H9 (cell line): ENCODE results near the gene SNRNP200. TPM values are rescaled to one million over a fixed set of nuclear protein-coding genes. Genes with fewer than 3 reads are reported as not detected.
A peak's percentile ranks its signal among the peaks of the same experiment; 100 is the strongest.

Experiments
- DNase-seq: peaks from one replicate; pipeline ENCODE4 v3.0.0-alpha.2; 2017
- H2AFZ ChIP-seq: one replicate; pipeline ENCODE4 v1.6.1; 2013; ENCODE audit warnings: mild to moderate bottlenecking, low read length, control low read depth, moderate library complexity
- H2AK5ac ChIP-seq: 2 replicates; pipeline ENCODE4 v1.6.1; 2013; ENCODE audit warnings: low read length, control low read depth, mixed read lengths; ENCODE audit not compliant: insufficient read length
- H2BK120ac ChIP-seq: one replicate; pipeline ENCODE4 v1.6.1; 2013; ENCODE audit warnings: low read depth, mild to moderate bottlenecking, low read length, control low read depth, inconsistent platforms; ENCODE audit not compliant: poor library complexity, severe bottlenecking
- H2BK12ac ChIP-seq: 2 replicates; pipeline ENCODE4 v1.6.1; 2013; ENCODE audit warnings: low read length, control low read depth, mixed read lengths, low read depth; ENCODE audit not compliant: insufficient read length
- H2BK15ac ChIP-seq: 2 replicates; pipeline ENCODE4 v1.6.1; 2013; ENCODE audit warnings: low read depth, low read length, control low read depth
- H2BK20ac ChIP-seq: one replicate; pipeline ENCODE4 v1.6.1; 2013; ENCODE audit warnings: low read depth, mild to moderate bottlenecking, low read length, control low read depth, inconsistent platforms; ENCODE audit not compliant: poor library complexity, severe bottlenecking
- H2BK5ac ChIP-seq: 2 replicates; pipeline ENCODE4 v1.6.1; 2013; ENCODE audit warnings: low read length, control low read depth, mixed read lengths; ENCODE audit not compliant: insufficient read length
- H3K14ac ChIP-seq: 2 replicates; pipeline ENCODE4 v1.6.1; 2013; ENCODE audit warnings: low read length, control low read depth; ENCODE audit not compliant: insufficient read depth
- H3K18ac ChIP-seq: 2 replicates; pipeline ENCODE4 v1.6.1; 2013; ENCODE audit warnings: low read depth, mild to moderate bottlenecking, mixed read lengths, low read length, control low read depth; ENCODE audit not compliant: insufficient read length
- H3K23ac ChIP-seq: 2 replicates; pipeline ENCODE4 v1.6.1; 2013; ENCODE audit warnings: low read length, control low read depth, mixed read lengths, low read depth; ENCODE audit not compliant: insufficient read length
- H3K23me2 ChIP-seq: 2 replicates; pipeline ENCODE4 v1.6.1; 2013; ENCODE audit warnings: low read depth, mild to moderate bottlenecking, mixed read lengths, low read length, control low read depth; ENCODE audit not compliant: insufficient read length, poor library complexity, severe bottlenecking
- H3K27ac ChIP-seq: 2 replicates; pipeline ENCODE4 v1.5.1; 2013; ENCODE audit warnings: low read length, control low read depth, mixed read lengths, low read depth; ENCODE audit not compliant: insufficient read length
- H3K27me3 ChIP-seq: 2 replicates; pipeline ENCODE4 v1.6.1; 2013; ENCODE audit warnings: low read length, control low read depth, inconsistent platforms; ENCODE audit not compliant: insufficient read depth
- H3K4ac ChIP-seq: 2 replicates; pipeline ENCODE4 v1.6.1; 2013; ENCODE audit warnings: low read depth, mild to moderate bottlenecking, control low read depth, inconsistent platforms, low read length, moderate library complexity
- H3K4me1 ChIP-seq: 2 replicates; pipeline ENCODE4 v1.6.1; 2013; ENCODE audit warnings: low read length, control low read depth, inconsistent platforms; ENCODE audit not compliant: insufficient read depth
- H3K4me2 ChIP-seq: 2 replicates; pipeline ENCODE4 v1.6.1; 2013; ENCODE audit warnings: low read length, control low read depth, mixed read lengths; ENCODE audit not compliant: insufficient read length, insufficient read depth
- H3K56ac ChIP-seq: 2 replicates; pipeline ENCODE4 v1.6.1; 2013; ENCODE audit warnings: low read depth, mild to moderate bottlenecking, mixed read lengths, low read length, control low read depth; ENCODE audit not compliant: insufficient read length
- H3K79me1 ChIP-seq: 2 replicates; pipeline ENCODE4 v1.6.1; 2013; ENCODE audit warnings: low read depth, mild to moderate bottlenecking, moderate library complexity, low read length, control low read depth, inconsistent platforms; ENCODE audit not compliant: insufficient read depth, poor library complexity, severe bottlenecking
- H3K79me2 ChIP-seq: 2 replicates; pipeline ENCODE4 v1.6.1; 2013; ENCODE audit warnings: low read length, control low read depth, inconsistent platforms; ENCODE audit not compliant: insufficient read depth
- H3K9ac ChIP-seq: 2 replicates; pipeline ENCODE4 v1.6.1; 2013; ENCODE audit warnings: low read length, control low read depth, mixed read lengths; ENCODE audit not compliant: insufficient read length; ENCODE audit errors: extremely low read depth
- H3K9me3 ChIP-seq: one replicate; pipeline ENCODE4 v1.6.1; 2013; ENCODE audit warnings: low read depth, low read length, inconsistent platforms; ENCODE audit not compliant: control insufficient read depth
- H3T11ph ChIP-seq: one replicate; pipeline ENCODE4 v1.6.1; 2013; ENCODE audit warnings: mild to moderate bottlenecking, low read length, control low read depth, inconsistent platforms
- H4K20me1 ChIP-seq: one replicate; pipeline ENCODE4 v1.6.1; 2013; ENCODE audit not compliant: control insufficient read depth, insufficient read length, insufficient read depth
- H4K5ac ChIP-seq: 2 replicates; pipeline ENCODE4 v1.6.1; 2013; ENCODE audit warnings: low read depth, mild to moderate bottlenecking, mixed read lengths, low read length, control low read depth; ENCODE audit not compliant: insufficient read length
- H4K8ac ChIP-seq: replicated peaks from 2 replicates; pipeline ENCODE4 v1.6.1; 2013; ENCODE audit warnings: low read length, control low read depth, mixed read lengths, low read depth; ENCODE audit not compliant: insufficient read length
- H4K91ac ChIP-seq: 2 replicates; pipeline ENCODE4 v1.6.1; 2013; ENCODE audit warnings: low read depth, mild to moderate bottlenecking, moderate library complexity, mixed read lengths, low read length, control low read depth; ENCODE audit not compliant: insufficient read length
- H3K27ac Mint-ChIP-seq, 3 experiments: 2 replicates in 2 of 3; 3 replicates in 1 of 3; pipeline ENCODE4 v1.8.0; 2020 to 2021; ENCODE audit warnings: mixed read lengths in 3 of 3, mild to moderate bottlenecking in 1 of 3, moderate library complexity in 1 of 3
- H3K27me3 Mint-ChIP-seq: 2 replicates; pipeline ENCODE4 v1.8.0; 2021; ENCODE audit warnings: low read depth, mild to moderate bottlenecking, moderate library complexity, mixed read lengths
- H3K36me3 Mint-ChIP-seq, 3 experiments: 2 replicates in 2 of 3; 3 replicates in 1 of 3; pipeline ENCODE4 v1.8.0; 2020 to 2021; ENCODE audit warnings: low read depth in 3 of 3, mixed read lengths in 3 of 3; ENCODE audit not compliant: insufficient read depth in 1 of 3
- H3K4me1 Mint-ChIP-seq, 2 experiments: 2 replicates each; pipeline ENCODE4 v1.8.0; 2020; ENCODE audit warnings: mixed read lengths in 2 of 2
- H3K4me3 Mint-ChIP-seq, 2 experiments: 2 replicates in 1 of 2; 3 replicates in 1 of 2; pipeline ENCODE4 v1.8.0; 2020 to 2021; ENCODE audit warnings: mild to moderate bottlenecking in 2 of 2, mixed read lengths in 2 of 2, moderate library complexity in 1 of 2
- H3K9me3 Mint-ChIP-seq, 2 experiments: 2 replicates in 1 of 2; 3 replicates in 1 of 2; pipeline ENCODE4 v1.8.0; 2020; ENCODE audit warnings: mild to moderate bottlenecking in 2 of 2, mixed read lengths in 2 of 2, moderate library complexity in 1 of 2
- CTCF ChIP-seq: fragments of 200-600 bp; sonication (generic); conservative IDR thresholded peaks from 3 replicates; pipeline ENCODE4 v1.8.0; 2021; ENCODE audit warnings: antibody characterized with exemption, mild to moderate bottlenecking
- WGBS: extraction: QIAGEN DNeasy Blood & Tissue Kit; methylation state at CpG from one replicate; pipeline ENCODE4 v1.1.7; 2013; ENCODE audit warnings: missing lambda C conversion rate, low lambda C conversion rate, mixed read lengths; ENCODE audit not compliant: insufficient read length; ENCODE audit errors: extremely low coverage; 5-methylcytosine and 5-hydroxymethylcytosine counted together
- total RNA-seq: library from RNA; stranded (reverse); gene quantifications from 2 replicates; pipeline ENCODE4 v1.2.1, GENCODE V29; 2021

SNRNP200 gene
- total RNA-seq, 1 experiment from 2014 or later = 215 TPM

GRCh38 chr2:96271995-96272394 is 33.4 kb downstream of the SNRNP200 start:
- Mint-ChIP-seq H3K27ac (peak overlapping the region in 1 of 3 experiments; percentile 51; a peak in 1 of 7 replicates), H3K4me3 (no peak overlapping the region), H3K4me1 (peaks cover 2 to 3% of the 10 kb centered on the region in 2 experiments; a peak in 3 of 4 replicates), H3K27me3 (no peaks in the 10 kb centered on the region; the same call in 1 of the 2 replicates), H3K36me3 (peaks cover 33 to 71% (median 71%) of the 10 kb centered on the region in 3 experiments; a peak in 6 of 7 replicates), H3K9me3 (no peaks in the 10 kb centered on the region)
- Histone ChIP-seq H4K8ac (no peak overlapping the region), H3K79me1 (peaks cover 3% of the 10 kb centered on the region), H3K4ac (no peak overlapping the region), H2AFZ (no peak overlapping the region), H3K27ac (no peak overlapping the region), H2BK12ac (no peak overlapping the region), H2AK5ac (no peak overlapping the region), H4K91ac (no peak overlapping the region), H3K23ac (no peak overlapping the region), H3K4me1 (no peaks in the 10 kb centered on the region), H3K79me2 (no peaks in the 10 kb centered on the region; the same call in 1 of the 2 replicates), H4K20me1 (no peaks in the 10 kb centered on the region), H2BK120ac (no peak overlapping the region), H3K27me3 (no peaks in the 10 kb centered on the region), H3K14ac (no peak overlapping the region), H3K18ac (no peak overlapping the region), H3K9me3 (no peaks in the 10 kb centered on the region), H3K56ac (no peak overlapping the region), H2BK15ac (no peak overlapping the region), H3T11ph (no peak overlapping the region), H2BK5ac (no peak overlapping the region), H3K4me2 (no peak overlapping the region), H2BK20ac (no peak overlapping the region), H3K9ac (no peak overlapping the region), H3K23me2 (no peaks in the 10 kb centered on the region), H4K5ac (no peak overlapping the region)
- WGBS = no CpG with 5 or more reads among the region's 3 CpGs
- no peak for DNase-seq
- TF ChIP-seq CTCF = no peak
